GM23338 (cell line): ENCODE measurements around the gene CACNA2D2. TPM values are rescaled to one million over a fixed set of nuclear protein-coding genes. Genes with fewer than 3 reads are reported as not detected.

Experiments used
- ATAC-seq: fragments of 200-7000 bp; cut with Tn5 transposase; 3 replicates; pipeline ENCODE4 v1.9.1; 2020
- DNase-seq: peaks from one replicate; pipeline ENCODE4 v3.0.0-alpha.2; 2015; ENCODE audit warnings: low spot score
- H2AFZ ChIP-seq: fragments of 200-600 bp; sonication (generic); 2 replicates; pipeline ENCODE4 v1.8.0; 2016; ENCODE audit warnings: antibody characterized with exemption, mild to moderate bottlenecking, moderate library complexity
- H3F3A ChIP-seq: fragments of 200-600 bp; sonication (generic); replicated peaks from 2 replicates; pipeline ENCODE4 v1.8.0; 2017; ENCODE audit warnings: antibody characterized with exemption, mixed run types, low read depth
- H3K27ac ChIP-seq: fragments of 200-600 bp; sonication (generic); 2 replicates; pipeline ENCODE4 v1.6.1; 2016; ENCODE audit warnings: low read depth
- H3K27me3 ChIP-seq: fragments of 200-600 bp; sonication (generic); 2 replicates; pipeline ENCODE4 v1.8.0; 2016; ENCODE audit warnings: mild to moderate bottlenecking, mixed run types, moderate library complexity; ENCODE audit not compliant: insufficient read depth
- H3K36me3 ChIP-seq: fragments of 200-600 bp; sonication (generic); 2 replicates; pipeline ENCODE4 v1.8.0; 2016; ENCODE audit warnings: mild to moderate bottlenecking; ENCODE audit not compliant: insufficient read depth
- H3K4me1 ChIP-seq: fragments of 200-600 bp; sonication (generic); 2 replicates; pipeline ENCODE4 v1.8.0; 2016; ENCODE audit warnings: mild to moderate bottlenecking, moderate library complexity; ENCODE audit not compliant: insufficient read depth
- H3K4me2 ChIP-seq: fragments of 200-600 bp; sonication (generic); 2 replicates; pipeline ENCODE4 v1.7.1; 2017; ENCODE audit warnings: mixed run types
- H3K4me3 ChIP-seq: fragments of 200-600 bp; sonication (generic); 2 replicates; pipeline ENCODE4 v1.6.1; 2016; ENCODE audit warnings: mixed run types
- H3K79me2 ChIP-seq: fragments of 200-600 bp; sonication (generic); replicated peaks from 2 replicates; pipeline ENCODE4 v1.8.0; 2017; ENCODE audit warnings: mild to moderate bottlenecking; ENCODE audit not compliant: insufficient read depth
- H3K9me2 ChIP-seq: fragments of 200-600 bp; sonication (generic); 2 replicates; pipeline ENCODE4 v1.8.0; 2017; ENCODE audit not compliant: insufficient read depth
- H4K20me1 ChIP-seq: fragments of 200-600 bp; sonication (generic); replicated peaks from 2 replicates; pipeline ENCODE4 v1.8.0; 2017; ENCODE audit warnings: mild to moderate bottlenecking; ENCODE audit not compliant: insufficient read depth
- H3K27ac Mint-ChIP-seq: 2 replicates; pipeline ENCODE4 v1.8.0; 2020; ENCODE audit warnings: inconsistent platforms, mild to moderate bottlenecking, moderate library complexity, mixed read lengths
- H3K27me3 Mint-ChIP-seq: 3 replicates; pipeline ENCODE4 v1.8.0; 2022; ENCODE audit warnings: low read depth, mild to moderate bottlenecking, moderate library complexity, mixed read lengths, inconsistent platforms; ENCODE audit not compliant: insufficient read depth, poor library complexity
- H3K36me3 Mint-ChIP-seq: 3 replicates; pipeline ENCODE4 v1.8.0; 2021; ENCODE audit warnings: low read depth, mild to moderate bottlenecking, inconsistent platforms, moderate library complexity, mixed read lengths
- H3K4me1 Mint-ChIP-seq: 3 replicates; pipeline ENCODE4 v1.8.0; 2020; ENCODE audit warnings: mild to moderate bottlenecking, inconsistent platforms, mixed read lengths
- H3K4me3 Mint-ChIP-seq: 3 replicates; pipeline ENCODE4 v1.8.0; 2021; ENCODE audit warnings: moderate library complexity, mild to moderate bottlenecking, inconsistent platforms, mixed read lengths
- H3K9me3 Mint-ChIP-seq: 3 replicates; pipeline ENCODE4 v1.8.0; 2020; ENCODE audit warnings: moderate library complexity, mild to moderate bottlenecking, inconsistent platforms, mixed read lengths
- CREB1 ChIP-seq: fragments of 250-450 bp; sonication (Bioruptor Pico); IDR thresholded peaks from 2 replicates; pipeline ENCODE4 v1.5.0; 2020; ENCODE audit warnings: low read depth, mild to moderate bottlenecking, moderate library complexity
- EZH2 ChIP-seq: fragments of 200-600 bp; sonication (generic); IDR thresholded peaks from one replicate; pipeline ENCODE4 v1.8.0; 2017; ENCODE audit warnings: antibody characterized with exemption, mild to moderate bottlenecking, low read depth; ENCODE audit not compliant: unreplicated experiment
- EZH2phosphoT487 ChIP-seq: fragments of 200-600 bp; sonication (generic); IDR thresholded peaks from one replicate; pipeline ENCODE4 v1.8.1; 2018; ENCODE audit warnings: antibody characterized with exemption; ENCODE audit not compliant: unreplicated experiment
- JUNB ChIP-seq: IDR thresholded peaks from one replicate; pipeline ENCODE4 v1.6.1; 2016; ENCODE audit warnings: antibody characterized with exemption; ENCODE audit not compliant: unreplicated experiment
- NANOG ChIP-seq: IDR thresholded peaks from 2 replicates; pipeline ENCODE4 v1.6.1; 2016; ENCODE audit warnings: antibody characterized with exemption, borderline replicate concordance
- POLR2AphosphoS5 ChIP-seq: IDR thresholded peaks from 2 replicates; pipeline ENCODE4 v1.6.1; 2016; ENCODE audit warnings: antibody characterized with exemption, low read depth
- STAT1 ChIP-seq: IDR thresholded peaks from one replicate; pipeline ENCODE4 v1.6.1; 2016; ENCODE audit warnings: antibody characterized with exemption; ENCODE audit not compliant: unreplicated experiment
- ZNF114 ChIP-seq: fragments of 250-450 bp; sonication (Bioruptor Pico); IDR thresholded peaks from 2 replicates; pipeline ENCODE4 v1.5.0; 2020; ENCODE audit warnings: mild to moderate bottlenecking, moderate library complexity
- ZNF331 ChIP-seq: fragments of 250-450 bp; sonication (Bioruptor Pico); IDR thresholded peaks from 2 replicates; pipeline ENCODE4 v1.5.0; 2020; ENCODE audit warnings: low read depth, mild to moderate bottlenecking, moderate library complexity
- polyA plus RNA-seq: library from polyadenylated mRNA; unstranded; fragments of >200 nt; fragmentation: Nextera tagmentation; extraction: Ambion mirVana; gene quantifications from 2 replicates; pipeline ENCODE4 v1.2.1, GENCODE V29; 2016
- total RNA-seq: library from RNA; depleted of rRNA; stranded (reverse); fragments of >200 nt; shearing (Covaris generic); gene quantifications from 2 replicates; pipeline ENCODE4 v1.2.3, GENCODE V29; 2014
- TF ChIP-seq, protein P1 (sequence below): IDR thresholded peaks from one replicate; pipeline ENCODE4 v1.6.1; 2018; ENCODE audit warnings: antibody characterized with exemption; ENCODE audit not compliant: unreplicated experiment
- TF ChIP-seq, protein P2 (sequence below), 2 experiments: fragments of 200-600 bp in 1 of 2; sonication (generic) in 1 of 2; conservative IDR thresholded peaks; 2 replicates each; pipeline versions ENCODE4 v1.5.1 to v1.6.1; 2016 to 2017; ENCODE audit warnings: antibody characterized with exemption in 2 of 2, low read depth in 2 of 2, mild to moderate bottlenecking in 2 of 2, moderate library complexity in 1 of 2
- TF ChIP-seq, protein P3 (sequence below): IDR thresholded peaks from 2 replicates; pipeline ENCODE4 v1.6.1; 2016; ENCODE audit warnings: antibody characterized with exemption

The CACNA2D2 gene
- total and polyA plus RNA-seq, 2 experiments from 2014 or later: 4.7 to 11.4 TPM

DNA sequence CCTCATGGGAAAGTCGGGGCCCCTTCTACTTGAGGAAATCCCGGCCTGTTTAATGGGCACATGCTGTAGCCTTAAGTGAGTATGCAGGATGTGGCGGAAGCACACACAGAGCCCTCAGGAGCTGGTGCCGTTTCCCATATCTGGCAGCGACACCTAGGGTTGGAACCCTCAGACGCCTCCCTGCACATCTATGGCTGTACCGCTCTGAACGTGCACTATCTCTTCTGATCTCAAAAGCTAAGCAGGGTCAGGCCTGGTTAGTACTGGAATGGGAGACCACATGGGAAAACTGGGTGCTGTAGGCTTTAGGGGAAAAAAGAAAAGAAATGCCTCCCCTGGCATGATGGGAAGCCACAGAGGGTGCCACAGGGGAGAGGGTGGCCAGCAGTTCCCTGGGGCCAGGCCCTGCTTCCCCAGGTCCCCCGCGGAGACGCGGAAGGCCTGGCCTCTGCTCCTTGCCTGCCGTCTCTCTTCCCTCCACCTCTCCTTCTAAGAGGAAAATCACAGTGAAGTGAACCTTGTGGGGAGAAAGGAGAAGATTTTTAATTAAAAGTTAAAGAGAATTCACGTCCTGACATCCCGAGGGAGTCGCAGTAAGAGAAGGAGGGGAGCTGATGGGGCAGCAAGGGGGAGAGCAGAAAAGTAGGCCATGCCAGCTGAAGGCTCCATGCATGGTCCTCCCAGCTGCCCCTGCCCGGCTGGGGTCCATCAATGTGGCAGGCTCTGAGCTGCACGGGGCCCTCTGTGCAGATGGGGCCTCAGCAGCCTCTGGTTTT lies 83.7 kb downstream of the CACNA2D2 start:
- no peak overlapping the region for H3K27ac ChIP-seq
- H3K4me3 ChIP-seq: no peak overlapping the region
- no peak for ATAC-seq
- Mint-ChIP-seq H3K27me3 (peaks cover 21% of the 10 kb centered on the region), H3K4me1 (peaks cover 11% of the 10 kb centered on the region), H3K36me3 (no peaks in the 10 kb centered on the region; the same call in 2 of the 3 replicates), H3K4me3 (no peak overlapping the region), H3K9me3 (no peaks in the 10 kb centered on the region), H3K27ac (no peak overlapping the region)
- no peaks in the 10 kb centered on the region for H4K20me1 ChIP-seq
- no peaks in the 10 kb centered on the region for H3K9me2 ChIP-seq
- no peaks in the 10 kb centered on the region for H3F3A ChIP-seq
- H3K27me3 ChIP-seq: no peaks in the 10 kb centered on the region
- no peaks in the 10 kb centered on the region for H3K4me1 ChIP-seq
- no peak for DNase-seq
- TF ChIP-seq, protein P1, sequence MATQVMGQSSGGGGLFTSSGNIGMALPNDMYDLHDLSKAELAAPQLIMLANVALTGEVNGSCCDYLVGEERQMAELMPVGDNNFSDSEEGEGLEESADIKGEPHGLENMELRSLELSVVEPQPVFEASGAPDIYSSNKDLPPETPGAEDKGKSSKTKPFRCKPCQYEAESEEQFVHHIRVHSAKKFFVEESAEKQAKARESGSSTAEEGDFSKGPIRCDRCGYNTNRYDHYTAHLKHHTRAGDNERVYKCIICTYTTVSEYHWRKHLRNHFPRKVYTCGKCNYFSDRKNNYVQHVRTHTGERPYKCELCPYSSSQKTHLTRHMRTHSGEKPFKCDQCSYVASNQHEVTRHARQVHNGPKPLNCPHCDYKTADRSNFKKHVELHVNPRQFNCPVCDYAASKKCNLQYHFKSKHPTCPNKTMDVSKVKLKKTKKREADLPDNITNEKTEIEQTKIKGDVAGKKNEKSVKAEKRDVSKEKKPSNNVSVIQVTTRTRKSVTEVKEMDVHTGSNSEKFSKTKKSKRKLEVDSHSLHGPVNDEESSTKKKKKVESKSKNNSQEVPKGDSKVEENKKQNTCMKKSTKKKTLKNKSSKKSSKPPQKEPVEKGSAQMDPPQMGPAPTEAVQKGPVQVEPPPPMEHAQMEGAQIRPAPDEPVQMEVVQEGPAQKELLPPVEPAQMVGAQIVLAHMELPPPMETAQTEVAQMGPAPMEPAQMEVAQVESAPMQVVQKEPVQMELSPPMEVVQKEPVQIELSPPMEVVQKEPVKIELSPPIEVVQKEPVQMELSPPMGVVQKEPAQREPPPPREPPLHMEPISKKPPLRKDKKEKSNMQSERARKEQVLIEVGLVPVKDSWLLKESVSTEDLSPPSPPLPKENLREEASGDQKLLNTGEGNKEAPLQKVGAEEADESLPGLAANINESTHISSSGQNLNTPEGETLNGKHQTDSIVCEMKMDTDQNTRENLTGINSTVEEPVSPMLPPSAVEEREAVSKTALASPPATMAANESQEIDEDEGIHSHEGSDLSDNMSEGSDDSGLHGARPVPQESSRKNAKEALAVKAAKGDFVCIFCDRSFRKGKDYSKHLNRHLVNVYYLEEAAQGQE: no peak
- TF ChIP-seq NANOG: no peak
- no peak for TF ChIP-seq STAT1
- no peak for TF ChIP-seq ZNF114
- TF ChIP-seq, protein P2, sequence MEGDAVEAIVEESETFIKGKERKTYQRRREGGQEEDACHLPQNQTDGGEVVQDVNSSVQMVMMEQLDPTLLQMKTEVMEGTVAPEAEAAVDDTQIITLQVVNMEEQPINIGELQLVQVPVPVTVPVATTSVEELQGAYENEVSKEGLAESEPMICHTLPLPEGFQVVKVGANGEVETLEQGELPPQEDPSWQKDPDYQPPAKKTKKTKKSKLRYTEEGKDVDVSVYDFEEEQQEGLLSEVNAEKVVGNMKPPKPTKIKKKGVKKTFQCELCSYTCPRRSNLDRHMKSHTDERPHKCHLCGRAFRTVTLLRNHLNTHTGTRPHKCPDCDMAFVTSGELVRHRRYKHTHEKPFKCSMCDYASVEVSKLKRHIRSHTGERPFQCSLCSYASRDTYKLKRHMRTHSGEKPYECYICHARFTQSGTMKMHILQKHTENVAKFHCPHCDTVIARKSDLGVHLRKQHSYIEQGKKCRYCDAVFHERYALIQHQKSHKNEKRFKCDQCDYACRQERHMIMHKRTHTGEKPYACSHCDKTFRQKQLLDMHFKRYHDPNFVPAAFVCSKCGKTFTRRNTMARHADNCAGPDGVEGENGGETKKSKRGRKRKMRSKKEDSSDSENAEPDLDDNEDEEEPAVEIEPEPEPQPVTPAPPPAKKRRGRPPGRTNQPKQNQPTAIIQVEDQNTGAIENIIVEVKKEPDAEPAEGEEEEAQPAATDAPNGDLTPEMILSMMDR (conservative IDR thresholded peaks at IDR 0.05; ENCODE audit: low read depth in 2 of 2): no peak
- TF ChIP-seq, protein P3, sequence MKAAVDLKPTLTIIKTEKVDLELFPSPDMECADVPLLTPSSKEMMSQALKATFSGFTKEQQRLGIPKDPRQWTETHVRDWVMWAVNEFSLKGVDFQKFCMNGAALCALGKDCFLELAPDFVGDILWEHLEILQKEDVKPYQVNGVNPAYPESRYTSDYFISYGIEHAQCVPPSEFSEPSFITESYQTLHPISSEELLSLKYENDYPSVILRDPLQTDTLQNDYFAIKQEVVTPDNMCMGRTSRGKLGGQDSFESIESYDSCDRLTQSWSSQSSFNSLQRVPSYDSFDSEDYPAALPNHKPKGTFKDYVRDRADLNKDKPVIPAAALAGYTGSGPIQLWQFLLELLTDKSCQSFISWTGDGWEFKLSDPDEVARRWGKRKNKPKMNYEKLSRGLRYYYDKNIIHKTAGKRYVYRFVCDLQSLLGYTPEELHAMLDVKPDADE: no peak
- TF ChIP-seq EZH2: no peak
- TF ChIP-seq EZH2phosphoT487: no peak
- no peak for TF ChIP-seq ZNF331 (CRISPR knock-in tag)
- TF ChIP-seq JUNB: no peak
- TF ChIP-seq CREB1 (CRISPR knock-in tag): no peak
- TF ChIP-seq POLR2AphosphoS5: no peak
- H2AFZ ChIP-seq: no peak overlapping the region
- H3K4me2 ChIP-seq: no peak overlapping the region
- H3K79me2 ChIP-seq: no peaks in the 10 kb centered on the region
- no peaks in the 10 kb centered on the region for H3K36me3 ChIP-seq
